B cell (primary cell): ENCODE results near the gene NIN. TPM values are rescaled to one million over a fixed set of nuclear protein-coding genes. Genes with fewer than 3 reads are reported as not detected.

Experiments
- ATAC-seq: fragments of 200-7000 bp; cut with Tn5 transposase; one replicate; pipeline ENCODE4 v1.10.0; 2021; ENCODE audit warnings: low read depth, mild to moderate bottlenecking, moderate number of reproducible peaks, moderate library complexity
- CTCF ChIA-PET: fragments of 350-600 bp; sonication (Branson Sonifier 250); formaldehyde crosslinking; loops from one replicate; lab custom pipeline; 2021; ENCODE audit warnings: antibody characterized with exemption, inconsistent platforms; lab: Charles Lee
- POLR2A ChIA-PET: fragments of 350-600 bp; sonication (Branson Sonifier 250); formaldehyde crosslinking; loops from one replicate; lab custom pipeline; 2021; ENCODE audit warnings: antibody characterized with exemption; lab: Charles Lee
- DNase-seq: peaks from one replicate; pipeline ENCODE4 v3.0.0; 2013
- H2AFZ ChIP-seq: 2 replicates; pipeline ENCODE4 v1.6.1; 2012; ENCODE audit warnings: mild to moderate bottlenecking, low read depth, low read length; ENCODE audit not compliant: insufficient read depth, poor library complexity, severe bottlenecking
- H3K27ac ChIP-seq, 2 donors: 1 replicate in 1 of 2; 2 replicates in 1 of 2; pipeline ENCODE4 v1.5.1; 2012 to 2013; ENCODE audit warnings: low read length in 2 of 2, mild to moderate bottlenecking in 2 of 2, moderate library complexity in 1 of 2
- H3K27me3 ChIP-seq, 4 experiments: fragments of 200-600 bp in 1 of 4; sonication (generic) in 1 of 4; replicated peaks in 1 of 4; 1 replicate in 2 of 4; 2 replicates in 2 of 4; pipeline versions ENCODE4 v1.6.1 to v1.7.0; 2013 to 2016; ENCODE audit warnings: low read length in 3 of 4, mild to moderate bottlenecking in 2 of 4, mixed read lengths in 1 of 4, moderate library complexity in 1 of 4; ENCODE audit not compliant: insufficient read depth in 4 of 4, control insufficient read depth in 3 of 4; ENCODE audit errors: control extremely low read depth in 1 of 4
- H3K36me3 ChIP-seq, 2 experiments: replicated peaks in 1 of 2; 1 replicate in 1 of 2; 2 replicates in 1 of 2; pipeline versions ENCODE4 v1.6.1 to v1.7.1; 2013; ENCODE audit warnings: low read length in 1 of 2; ENCODE audit not compliant: insufficient read depth in 2 of 2, control insufficient read depth in 1 of 2; ENCODE audit errors: control extremely low read depth in 1 of 2, extremely low read depth in 1 of 2
- H3K4me1 ChIP-seq, 2 donors: fragments of 200-600 bp in 1 of 2; sonication (generic) in 1 of 2; 1 replicate in 1 of 2; 2 replicates in 1 of 2; pipeline versions ENCODE4 v1.5.1 to v1.6.1; 2013 to 2017; ENCODE audit warnings: low read length in 2 of 2; ENCODE audit not compliant: control insufficient read depth in 2 of 2, insufficient read depth in 2 of 2
- H3K4me2 ChIP-seq: replicated peaks from 2 replicates; pipeline ENCODE3; 2012; ENCODE audit warnings: mild to moderate bottlenecking, low read depth, low read length; ENCODE audit not compliant: poor library complexity, severe bottlenecking
- H3K4me3 ChIP-seq, 5 experiments: fragments of 200-600 bp in 1 of 5; sonication (generic) in 1 of 5; 1 replicate in 3 of 5; 2 replicates in 2 of 5; pipeline versions ENCODE4 v1.5.1 to v1.7.0; 2011 to 2016; ENCODE audit warnings: low read length in 4 of 5, mild to moderate bottlenecking in 4 of 5, low read depth in 2 of 5, control low read depth in 1 of 5, moderate library complexity in 1 of 5; ENCODE audit not compliant: insufficient read depth in 1 of 5; ENCODE audit errors: control extremely low read depth in 1 of 5, extremely low read depth in 1 of 5
- H3K79me2 ChIP-seq: fragments of 200-600 bp; sonication (generic); one replicate; pipeline ENCODE4 v1.6.0; 2016; ENCODE audit warnings: low read length; ENCODE audit not compliant: control insufficient read depth, insufficient read depth
- H3K9ac ChIP-seq: fragments of 200-600 bp; sonication (generic); 2 replicates; pipeline ENCODE4 v1.6.1; 2017; ENCODE audit warnings: mild to moderate bottlenecking, low read length, moderate library complexity
- H3K9me3 ChIP-seq, 3 donors: one replicate each; pipeline versions ENCODE4 v1.6.1 to v1.7.1; 2013; ENCODE audit warnings: low read length in 2 of 3; ENCODE audit not compliant: control insufficient read depth in 2 of 3, insufficient read depth in 1 of 3; ENCODE audit errors: control extremely low read depth in 1 of 3
- H4K20me1 ChIP-seq: 2 replicates; pipeline ENCODE4 v1.6.0; 2012; ENCODE audit warnings: mild to moderate bottlenecking, low read length; ENCODE audit not compliant: insufficient read depth, control insufficient read depth, poor library complexity, severe bottlenecking
- H3K27ac Mint-ChIP-seq: one replicate; pipeline ENCODE4 v1.8.0; 2021; ENCODE audit warnings: mixed read lengths
- H3K27me3 Mint-ChIP-seq: one replicate; pipeline ENCODE4 v1.8.0; 2021; ENCODE audit warnings: mixed read lengths
- H3K4me1 Mint-ChIP-seq: one replicate; pipeline ENCODE4 v1.8.0; 2021; ENCODE audit warnings: mixed read lengths
- H3K4me3 Mint-ChIP-seq: one replicate; pipeline ENCODE4 v1.8.0; 2021; ENCODE audit warnings: mixed read lengths
- H3K9me3 Mint-ChIP-seq: one replicate; pipeline ENCODE4 v1.8.0; 2022; ENCODE audit warnings: mixed read lengths; ENCODE audit not compliant: insufficient read depth
- EZH2 ChIP-seq: IDR thresholded peaks from 2 replicates; pipeline ENCODE4 v1.6.1; 2012; ENCODE audit warnings: borderline replicate concordance, low read depth, mild to moderate bottlenecking, moderate library complexity, low read length; ENCODE audit not compliant: insufficient read depth, poor library complexity, severe bottlenecking
- WGBS: methylation state at CpG from one replicate; pipeline ENCODE4 v1.1.5; 2013; ENCODE audit warnings: missing lambda C conversion rate; ENCODE audit not compliant: insufficient coverage; 5-methylcytosine and 5-hydroxymethylcytosine counted together
- intact Hi-C: fragments of 100-400 bp; cut with micrococcal nuclease; formaldehyde crosslinking; loops from one replicate; pipeline ENCODE4 v1.10.0; 2022
- polyA plus RNA-seq: library from polyadenylated mRNA; depleted of rRNA; stranded (reverse); fragments of >200 nt; gene quantifications from 2 replicates; pipeline ENCODE4 v1.2.3, GENCODE V29; 2012
- total RNA-seq, 2 donors: library from RNA; stranded (reverse); fragments of 120-200 nt in 1 of 2; gene quantifications; 1 replicate in 1 of 2; 2 replicates in 1 of 2; pipeline versions ENCODE4 v1.2.3 to v1.2.4, GENCODE V29; 2013 to 2022
- TF ChIP-seq, protein P1 (sequence below): fragments of 200-600 bp; IDR thresholded peaks from one replicate; pipeline ENCODE4 v1.8.0; 2022; ENCODE audit warnings: antibody characterized with exemption, mild to moderate bottlenecking

Gene NIN
- total and polyA plus RNA-seq, 2 donors (not counting 1 experiment from before 2014, with no cell fraction given): 25.4 to 219 TPM

DNA sequence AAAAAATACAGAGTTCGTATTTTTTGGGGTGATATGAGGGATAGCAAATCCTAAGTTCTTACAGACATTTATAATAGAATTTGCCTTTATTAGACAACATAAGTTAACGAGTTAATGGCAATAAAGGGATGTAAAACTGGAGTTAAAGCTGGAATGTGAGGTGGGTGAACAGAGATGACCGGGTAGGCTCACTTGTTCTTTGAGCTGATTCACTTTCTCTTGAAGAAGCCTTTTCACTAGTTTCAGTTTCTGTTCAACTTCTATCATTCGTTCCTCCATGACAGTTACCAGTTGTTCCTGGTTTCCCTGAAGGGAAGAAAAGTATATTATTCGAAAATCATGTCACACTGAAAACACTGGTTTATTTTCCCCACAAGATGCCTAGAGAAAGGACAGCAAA lies 105.2 kb downstream of the NIN start:
- TF ChIP-seq, protein P1, sequence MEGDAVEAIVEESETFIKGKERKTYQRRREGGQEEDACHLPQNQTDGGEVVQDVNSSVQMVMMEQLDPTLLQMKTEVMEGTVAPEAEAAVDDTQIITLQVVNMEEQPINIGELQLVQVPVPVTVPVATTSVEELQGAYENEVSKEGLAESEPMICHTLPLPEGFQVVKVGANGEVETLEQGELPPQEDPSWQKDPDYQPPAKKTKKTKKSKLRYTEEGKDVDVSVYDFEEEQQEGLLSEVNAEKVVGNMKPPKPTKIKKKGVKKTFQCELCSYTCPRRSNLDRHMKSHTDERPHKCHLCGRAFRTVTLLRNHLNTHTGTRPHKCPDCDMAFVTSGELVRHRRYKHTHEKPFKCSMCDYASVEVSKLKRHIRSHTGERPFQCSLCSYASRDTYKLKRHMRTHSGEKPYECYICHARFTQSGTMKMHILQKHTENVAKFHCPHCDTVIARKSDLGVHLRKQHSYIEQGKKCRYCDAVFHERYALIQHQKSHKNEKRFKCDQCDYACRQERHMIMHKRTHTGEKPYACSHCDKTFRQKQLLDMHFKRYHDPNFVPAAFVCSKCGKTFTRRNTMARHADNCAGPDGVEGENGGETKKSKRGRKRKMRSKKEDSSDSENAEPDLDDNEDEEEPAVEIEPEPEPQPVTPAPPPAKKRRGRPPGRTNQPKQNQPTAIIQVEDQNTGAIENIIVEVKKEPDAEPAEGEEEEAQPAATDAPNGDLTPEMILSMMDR: no peak
- TF ChIP-seq EZH2: no peak
- no peak overlapping the region for H3K27ac ChIP-seq
- peaks cover 10% of the 10 kb centered on the region for H4K20me1 ChIP-seq
- H3K27me3 Mint-ChIP-seq: no peaks in the 10 kb centered on the region
- H3K36me3 ChIP-seq: peaks cover 17 to 89% of the 10 kb centered on the region in 2 experiments
- H3K9me3 Mint-ChIP-seq: no peaks in the 10 kb centered on the region
- CTCF ChIA-PET: interaction anchor here (0.5 to 1.7 kb wide), 3 partner anchors 11 to 106 kb away, joined by 3 to 10 read pairs (median 3); no protein-coding TSS in a partner anchor
- peaks cover 0 to 6% (median 3%) of the 10 kb centered on the region in 3 donors for H3K9me3 ChIP-seq
- intact Hi-C loops: no loop called here
- DNase-seq (no peak), ATAC-seq (no peak)
- no peak overlapping the region for H3K4me3 ChIP-seq
- no peaks in the 10 kb centered on the region for H3K79me2 ChIP-seq
- no peak overlapping the region for H3K4me2 ChIP-seq
- H3K4me1 Mint-ChIP-seq: no peaks in the 10 kb centered on the region
- no peak overlapping the region for H3K9ac ChIP-seq
- peak overlapping the region; percentile 41 for H3K27ac Mint-ChIP-seq
- no peaks in the 10 kb centered on the region for H3K4me1 ChIP-seq
- no peak overlapping the region for H3K4me3 Mint-ChIP-seq
- POLR2A ChIA-PET: no interaction called here
- WGBS: no CpG with 5 or more reads among the region's 5 CpGs
- H2AFZ ChIP-seq: no peak overlapping the region
- H3K27me3 ChIP-seq: no peaks in the 10 kb centered on the region

DNA sequence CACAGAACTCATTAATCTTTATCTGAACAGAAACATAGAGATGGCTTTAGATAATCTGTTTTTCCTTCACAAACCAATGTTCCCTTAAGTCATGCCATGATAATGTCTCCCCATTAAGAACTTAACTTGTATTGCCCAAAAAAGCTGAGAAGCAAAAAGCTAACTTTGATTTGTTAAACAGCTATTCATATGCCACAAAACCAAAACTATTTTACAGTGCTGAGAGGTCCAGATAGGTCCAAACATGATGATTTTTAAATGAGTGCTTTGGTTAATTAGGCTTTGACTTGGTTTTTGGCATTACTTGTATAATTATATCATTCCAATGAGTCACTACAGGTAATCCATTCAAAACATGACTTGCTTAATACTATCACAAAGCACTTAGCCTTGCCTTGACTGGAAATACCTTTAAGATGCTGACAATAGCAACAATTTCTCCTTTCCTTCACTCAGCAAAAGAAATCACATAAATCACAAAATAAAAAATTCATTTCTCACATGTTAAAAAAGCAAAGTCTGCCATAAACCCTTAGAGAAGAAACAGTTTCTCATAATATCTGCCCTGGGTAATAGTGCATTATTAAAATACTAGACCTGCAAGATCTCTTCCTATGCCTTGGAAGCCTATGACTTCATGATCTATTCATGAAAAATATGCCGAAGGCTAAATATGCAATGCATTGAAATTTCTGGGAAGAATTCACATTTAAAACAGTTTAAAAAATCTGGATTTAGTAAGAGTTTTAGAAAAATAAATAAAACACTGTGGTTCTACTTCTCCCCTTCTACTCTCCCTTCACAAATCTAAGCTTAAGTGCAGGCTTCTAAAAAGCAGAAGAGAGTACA lies 110.8 kb downstream of the NIN start:
- no peak overlapping the region for H3K27ac Mint-ChIP-seq
- intact Hi-C loops: no loop called here
- H3K9me3 Mint-ChIP-seq: no peaks in the 10 kb centered on the region
- Histone ChIP-seq H3K79me2 (no peaks in the 10 kb centered on the region), H2AFZ (no peak overlapping the region), H3K36me3 (peaks cover 7 to 35% of the 10 kb centered on the region in 2 experiments), H3K4me2 (no peak overlapping the region), H3K27me3 (no peaks in the 10 kb centered on the region), H3K27ac (no peak overlapping the region), H3K9me3 (no peaks in the 10 kb centered on the region), H3K4me1 (no peaks in the 10 kb centered on the region), H4K20me1 (no peaks in the 10 kb centered on the region), H3K9ac (no peak overlapping the region), H3K4me3 (no peak overlapping the region)
- TF ChIP-seq EZH2: no peak
- TF ChIP-seq, protein P1: no peak
- no peaks in the 10 kb centered on the region for H3K27me3 Mint-ChIP-seq
- no peak for DNase-seq
- no CpG with 5 or more reads among the region's 1 CpG for WGBS
- no peaks in the 10 kb centered on the region for H3K4me1 Mint-ChIP-seq
- no peak overlapping the region for H3K4me3 Mint-ChIP-seq
- ChIA-PET CTCF (interaction anchor here (0.8 to 1.2 kb wide), 4 partner anchors 16 to 180 kb away, joined by 3 to 4 read pairs (median 4); no protein-coding TSS in a partner anchor), POLR2A (no interaction called here)
- ATAC-seq: no peak
